H1 (cell line): ENCODE data around the gene SHANK2.

Source experiments
- CTBP2 ChIP-seq: IDR thresholded peaks from 2 replicates; pipeline ENCODE4 v1.7.0; 2011; ENCODE audit warnings: borderline replicate concordance, mild to moderate bottlenecking, moderate library complexity, mixed read lengths, low read length; ENCODE audit not compliant: insufficient read depth, insufficient read length
- CTCF ChIP-seq, 3 experiments: IDR thresholded peaks; 1 replicate in 2 of 3; 2 replicates in 1 of 3; pipeline versions ENCODE4 v1.5.1 to v1.6.1; 2011; ENCODE audit warnings: low read length in 3 of 3, mild to moderate bottlenecking in 3 of 3, inconsistent platforms in 2 of 3, low read depth in 1 of 3, moderate library complexity in 1 of 3; ENCODE audit not compliant: insufficient read depth in 1 of 3; ENCODE audit errors: control extremely low read depth in 1 of 3
- FOSL1 ChIP-seq: IDR thresholded peaks from 2 replicates; pipeline ENCODE4 v1.6.1; 2011; ENCODE audit warnings: mild to moderate bottlenecking, low read depth, low read length, moderate library complexity; ENCODE audit not compliant: insufficient read depth
- HDAC6 ChIP-seq: IDR thresholded peaks from one replicate; pipeline ENCODE4 v1.7.1; 2012; ENCODE audit warnings: low read depth, mild to moderate bottlenecking, inconsistent platforms, low read length, moderate library complexity
- JUND ChIP-seq: IDR thresholded peaks from 2 replicates; pipeline ENCODE4 v1.6.1; 2011; ENCODE audit warnings: mild to moderate bottlenecking, improper control_type of control experiment, low read length
- POLR2A ChIP-seq, 2 experiments: IDR thresholded peaks; 1 replicate in 1 of 2; 2 replicates in 1 of 2; pipeline ENCODE4 v1.6.1; 2011; ENCODE audit warnings: low read depth in 2 of 2, low read length in 2 of 2, mild to moderate bottlenecking in 2 of 2; ENCODE audit errors: control extremely low read depth in 1 of 2
- POLR2AphosphoS5 ChIP-seq: IDR thresholded peaks from 2 replicates; pipeline ENCODE4 v1.6.1; 2011; ENCODE audit warnings: low read depth, low read length
- RNF2 ChIP-seq: fragments of 200-900, 300-1000 bp; sonication (generic); IDR thresholded peaks from 2 replicates; pipeline ENCODE4 v1.7.1; 2016; ENCODE audit warnings: borderline replicate concordance, low read depth, mild to moderate bottlenecking, antibody characterized with exemption, low read length; ENCODE audit not compliant: poor library complexity, severe bottlenecking; ENCODE audit errors: missing control alignments
- SUZ12 ChIP-seq: fragments of 200-600 bp; sonication (generic); IDR thresholded peaks from 2 replicates; pipeline ENCODE4 v1.6.1; 2012; ENCODE audit warnings: mild to moderate bottlenecking, inconsistent platforms, low read length, moderate library complexity, mixed read lengths
- TF ChIP-seq, protein P1 (sequence below): IDR thresholded peaks from 2 replicates; pipeline ENCODE4 v1.6.1; 2011; ENCODE audit warnings: low read depth, mild to moderate bottlenecking, low read length; ENCODE audit not compliant: insufficient read depth

GRCh38 chr11:71212871-71213559 lies 39.4 kb downstream of the SHANK2 start:
- TF ChIP-seq, protein P1, sequence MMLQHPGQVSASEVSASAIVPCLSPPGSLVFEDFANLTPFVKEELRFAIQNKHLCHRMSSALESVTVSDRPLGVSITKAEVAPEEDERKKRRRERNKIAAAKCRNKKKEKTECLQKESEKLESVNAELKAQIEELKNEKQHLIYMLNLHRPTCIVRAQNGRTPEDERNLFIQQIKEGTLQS: no peak
- TF ChIP-seq POLR2A (IDR thresholded peaks at IDR 0.05; ENCODE audit: control extremely low read depth in 1 of 2, low read depth in 2 of 2, low read length in 2 of 2) (no peak), CTCF (IDR thresholded peaks at IDR 0.05; ENCODE audit: control extremely low read depth in 1 of 3, insufficient read depth in 1 of 3, low read depth in 1 of 3, low read length in 3 of 3) (no peak), HDAC6 (no peak), FOSL1 (no peak), POLR2AphosphoS5 (no peak), RNF2 (no peak), SUZ12 (no peak), CTBP2 (no peak), JUND (no peak)
